ENCODE results near the gene RHBG. TPM values are rescaled to one million over a fixed set of nuclear protein-coding genes. Genes with fewer than 3 reads are reported as not detected.

RHBG gene, protein sequence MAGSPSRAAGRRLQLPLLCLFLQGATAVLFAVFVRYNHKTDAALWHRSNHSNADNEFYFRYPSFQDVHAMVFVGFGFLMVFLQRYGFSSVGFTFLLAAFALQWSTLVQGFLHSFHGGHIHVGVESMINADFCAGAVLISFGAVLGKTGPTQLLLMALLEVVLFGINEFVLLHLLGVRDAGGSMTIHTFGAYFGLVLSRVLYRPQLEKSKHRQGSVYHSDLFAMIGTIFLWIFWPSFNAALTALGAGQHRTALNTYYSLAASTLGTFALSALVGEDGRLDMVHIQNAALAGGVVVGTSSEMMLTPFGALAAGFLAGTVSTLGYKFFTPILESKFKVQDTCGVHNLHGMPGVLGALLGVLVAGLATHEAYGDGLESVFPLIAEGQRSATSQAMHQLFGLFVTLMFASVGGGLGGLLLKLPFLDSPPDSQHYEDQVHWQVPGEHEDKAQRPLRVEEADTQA
- total RNA-seq (2021; ENCODE audit: unreplicated experiment) (5.7 TPM), Bru-seq, nascent RNA (percentile 48 among the genes with signal in this experiment), BruChase-seq, experiment 1, labeled RNA remaining after a 6-hour chase (percentile 50 among the genes with signal in this experiment), BruChase-seq, experiment 2, labeled RNA remaining after a 2-hour chase (percentile 50 among the genes with signal in this experiment)
- polyA plus RNA-seq (2012) = 2.1 and 3.0 TPM in 2 replicates
- long read RNA-seq, partial matches to known transcripts = 1 of 9 reads
- long read RNA-seq, other reads (novel, unspliced or antisense) = 7 of 9 reads

DNA sequence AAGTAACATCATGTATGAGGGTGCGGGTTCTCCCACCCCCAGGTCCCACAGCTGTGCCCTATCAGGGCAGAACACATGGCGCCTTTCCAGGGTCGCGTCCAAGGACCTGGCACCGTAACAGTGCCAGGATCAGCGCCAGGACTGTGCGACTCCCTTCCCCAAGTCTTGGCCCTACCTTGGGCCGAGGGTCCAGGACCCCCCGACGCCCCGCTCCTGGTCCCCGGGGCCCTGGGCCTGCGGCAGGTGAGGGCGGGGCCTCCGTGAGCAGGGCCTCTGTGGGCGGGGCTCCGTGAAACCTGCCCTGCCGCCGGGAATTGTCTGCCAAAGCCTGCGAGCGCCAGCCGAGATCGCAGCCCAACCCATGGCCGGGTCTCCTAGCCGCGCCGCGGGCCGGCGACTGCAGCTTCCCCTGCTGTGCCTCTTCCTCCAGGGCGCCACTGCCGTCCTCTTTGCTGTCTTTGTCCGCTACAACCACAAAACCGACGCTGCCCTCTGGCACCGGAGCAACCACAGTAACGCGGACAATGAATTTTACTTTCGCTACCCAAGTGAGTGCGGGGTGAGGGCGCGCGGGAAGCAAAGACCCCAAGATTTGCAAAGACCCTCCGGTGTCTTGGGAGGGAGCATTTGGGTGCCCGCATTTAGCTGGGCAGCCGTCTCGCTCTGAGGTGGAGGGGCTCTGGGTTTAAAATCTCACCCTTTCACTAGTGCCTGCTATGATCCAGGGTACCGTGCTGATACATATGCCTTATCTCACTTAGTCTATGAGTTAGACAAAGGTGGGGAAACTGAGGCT lies at the start of gene RHBG:
Gene RHBG (plus strand): TSS at position 323 of the 796 bp plus-strand sequence. CDS start 39 bp downstream, at position 362.
- peak within 1 kb of the TSS; percentile 74 for H3K9ac ChIP-seq (ENCODE audit: low read length)
- no peaks in the 10 kb centered on the region for H3K27me3 ChIP-seq (ENCODE audit: insufficient read depth, low read length)
- peak; percentile 93 for ATAC-seq
- H3K4me1 ChIP-seq (ENCODE audit: control insufficient read depth in 1 of 2, insufficient read depth in 2 of 2, low read length in 2 of 2) = peaks cover 17 to 28% of the 10 kb centered on the region in 2 experiments
- no peaks in the 10 kb centered on the region for H3K9me3 ChIP-seq (ENCODE audit: control insufficient read depth in 1 of 2, insufficient read depth in 1 of 2, low read depth in 1 of 2, low read length in 2 of 2)
- ChIA-PET RAD21 (ENCODE audit: low non-redundant PET in 1 of 2, low total read pairs in 2 of 2, uncharacterized antibody in 2 of 2, unreplicated experiment in 2 of 2) (no interaction called here), CTCF (no interaction called here), POLR2A (no interaction called here)
- H3K27ac ChIP-seq (ENCODE audit: low read depth, low read length) = peak within 1 kb of the TSS; percentile 57
- H3K79me2 ChIP-seq (ENCODE audit: insufficient read depth, low read length) = no peaks in the 10 kb centered on the region
- intact Hi-C loops (cut with micrococcal nuclease) = no loop called here
- H3K9me2 ChIP-seq (ENCODE audit: insufficient read depth) = no peaks in the 10 kb centered on the region
- no peaks in the 10 kb centered on the region for H4K20me1 ChIP-seq (ENCODE audit: insufficient read depth)
- TSS peak; percentile 60 for BruUV-seq (replicated peaks)
- DNase-seq (ENCODE audit: low read depth, low spot score) = no peak
- peak within 1 kb of the TSS; percentile 64 to 66 for H3K4me3 ChIP-seq (replicated peaks in 1 of 2; ENCODE audit: low read depth in 1 of 2, low read length in 2 of 2)
- peak within 1 kb of the TSS; percentile 77 for H2AFZ ChIP-seq (ENCODE audit: low read depth, low read length, poor library complexity, severe bottlenecking)
- H3K4me2 ChIP-seq (ENCODE audit: low read length) = peak within 1 kb of the TSS; percentile 83
- H3K36me3 ChIP-seq (ENCODE audit: control insufficient read depth in 1 of 2, insufficient read depth in 2 of 2, low read length in 2 of 2) = no peaks in the 10 kb centered on the region
- TF ChIP-seq POLR2AphosphoS5 (IDR thresholded peaks at IDR 0.05; ENCODE audit: low read depth, low read length) (peak; percentile 91), RAD21 (IDR thresholded peaks at IDR 0.05; ENCODE audit: low read depth) (no peak), SP1 (IDR thresholded peaks at IDR 0.05; ENCODE audit: low read depth) (no peak), SIN3A (IDR thresholded peaks at IDR 0.05; ENCODE audit: low read depth) (peak; percentile 38; the same call in 1 of the 2 replicates), EZH2phosphoT487 (IDR thresholded peaks at IDR 0.05; ENCODE audit: borderline replicate concordance) (no peak), JUND (IDR thresholded peaks at IDR 0.05) (no peak), TCF7L2 (IDR thresholded peaks at IDR 0.05; ENCODE audit: borderline replicate concordance, extremely low read depth, insufficient read depth, insufficient read length) (no peak), ELF1 (IDR thresholded peaks at IDR 0.05; ENCODE audit: borderline replicate concordance, low read depth) (no peak), ZFX (IDR thresholded peaks at IDR 0.05) (peak; percentile 56)
- TF ChIP-seq, protein P1, sequence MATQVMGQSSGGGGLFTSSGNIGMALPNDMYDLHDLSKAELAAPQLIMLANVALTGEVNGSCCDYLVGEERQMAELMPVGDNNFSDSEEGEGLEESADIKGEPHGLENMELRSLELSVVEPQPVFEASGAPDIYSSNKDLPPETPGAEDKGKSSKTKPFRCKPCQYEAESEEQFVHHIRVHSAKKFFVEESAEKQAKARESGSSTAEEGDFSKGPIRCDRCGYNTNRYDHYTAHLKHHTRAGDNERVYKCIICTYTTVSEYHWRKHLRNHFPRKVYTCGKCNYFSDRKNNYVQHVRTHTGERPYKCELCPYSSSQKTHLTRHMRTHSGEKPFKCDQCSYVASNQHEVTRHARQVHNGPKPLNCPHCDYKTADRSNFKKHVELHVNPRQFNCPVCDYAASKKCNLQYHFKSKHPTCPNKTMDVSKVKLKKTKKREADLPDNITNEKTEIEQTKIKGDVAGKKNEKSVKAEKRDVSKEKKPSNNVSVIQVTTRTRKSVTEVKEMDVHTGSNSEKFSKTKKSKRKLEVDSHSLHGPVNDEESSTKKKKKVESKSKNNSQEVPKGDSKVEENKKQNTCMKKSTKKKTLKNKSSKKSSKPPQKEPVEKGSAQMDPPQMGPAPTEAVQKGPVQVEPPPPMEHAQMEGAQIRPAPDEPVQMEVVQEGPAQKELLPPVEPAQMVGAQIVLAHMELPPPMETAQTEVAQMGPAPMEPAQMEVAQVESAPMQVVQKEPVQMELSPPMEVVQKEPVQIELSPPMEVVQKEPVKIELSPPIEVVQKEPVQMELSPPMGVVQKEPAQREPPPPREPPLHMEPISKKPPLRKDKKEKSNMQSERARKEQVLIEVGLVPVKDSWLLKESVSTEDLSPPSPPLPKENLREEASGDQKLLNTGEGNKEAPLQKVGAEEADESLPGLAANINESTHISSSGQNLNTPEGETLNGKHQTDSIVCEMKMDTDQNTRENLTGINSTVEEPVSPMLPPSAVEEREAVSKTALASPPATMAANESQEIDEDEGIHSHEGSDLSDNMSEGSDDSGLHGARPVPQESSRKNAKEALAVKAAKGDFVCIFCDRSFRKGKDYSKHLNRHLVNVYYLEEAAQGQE (IDR thresholded peaks at IDR 0.05; ENCODE audit: low read depth) = no peak
- TF ChIP-seq, protein P2, sequence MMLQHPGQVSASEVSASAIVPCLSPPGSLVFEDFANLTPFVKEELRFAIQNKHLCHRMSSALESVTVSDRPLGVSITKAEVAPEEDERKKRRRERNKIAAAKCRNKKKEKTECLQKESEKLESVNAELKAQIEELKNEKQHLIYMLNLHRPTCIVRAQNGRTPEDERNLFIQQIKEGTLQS (IDR thresholded peaks at IDR 0.05) = no peak
- TF ChIP-seq, protein P3, sequence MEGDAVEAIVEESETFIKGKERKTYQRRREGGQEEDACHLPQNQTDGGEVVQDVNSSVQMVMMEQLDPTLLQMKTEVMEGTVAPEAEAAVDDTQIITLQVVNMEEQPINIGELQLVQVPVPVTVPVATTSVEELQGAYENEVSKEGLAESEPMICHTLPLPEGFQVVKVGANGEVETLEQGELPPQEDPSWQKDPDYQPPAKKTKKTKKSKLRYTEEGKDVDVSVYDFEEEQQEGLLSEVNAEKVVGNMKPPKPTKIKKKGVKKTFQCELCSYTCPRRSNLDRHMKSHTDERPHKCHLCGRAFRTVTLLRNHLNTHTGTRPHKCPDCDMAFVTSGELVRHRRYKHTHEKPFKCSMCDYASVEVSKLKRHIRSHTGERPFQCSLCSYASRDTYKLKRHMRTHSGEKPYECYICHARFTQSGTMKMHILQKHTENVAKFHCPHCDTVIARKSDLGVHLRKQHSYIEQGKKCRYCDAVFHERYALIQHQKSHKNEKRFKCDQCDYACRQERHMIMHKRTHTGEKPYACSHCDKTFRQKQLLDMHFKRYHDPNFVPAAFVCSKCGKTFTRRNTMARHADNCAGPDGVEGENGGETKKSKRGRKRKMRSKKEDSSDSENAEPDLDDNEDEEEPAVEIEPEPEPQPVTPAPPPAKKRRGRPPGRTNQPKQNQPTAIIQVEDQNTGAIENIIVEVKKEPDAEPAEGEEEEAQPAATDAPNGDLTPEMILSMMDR (IDR thresholded peaks at IDR 0.05 in 2 of 3, conservative IDR thresholded peaks at IDR 0.05 in 1 of 3; ENCODE audit: borderline replicate concordance in 1 of 3, insufficient read depth in 1 of 3, low read depth in 2 of 3, low read length in 2 of 3) = no peak
- TF ChIP-seq, protein P4, sequence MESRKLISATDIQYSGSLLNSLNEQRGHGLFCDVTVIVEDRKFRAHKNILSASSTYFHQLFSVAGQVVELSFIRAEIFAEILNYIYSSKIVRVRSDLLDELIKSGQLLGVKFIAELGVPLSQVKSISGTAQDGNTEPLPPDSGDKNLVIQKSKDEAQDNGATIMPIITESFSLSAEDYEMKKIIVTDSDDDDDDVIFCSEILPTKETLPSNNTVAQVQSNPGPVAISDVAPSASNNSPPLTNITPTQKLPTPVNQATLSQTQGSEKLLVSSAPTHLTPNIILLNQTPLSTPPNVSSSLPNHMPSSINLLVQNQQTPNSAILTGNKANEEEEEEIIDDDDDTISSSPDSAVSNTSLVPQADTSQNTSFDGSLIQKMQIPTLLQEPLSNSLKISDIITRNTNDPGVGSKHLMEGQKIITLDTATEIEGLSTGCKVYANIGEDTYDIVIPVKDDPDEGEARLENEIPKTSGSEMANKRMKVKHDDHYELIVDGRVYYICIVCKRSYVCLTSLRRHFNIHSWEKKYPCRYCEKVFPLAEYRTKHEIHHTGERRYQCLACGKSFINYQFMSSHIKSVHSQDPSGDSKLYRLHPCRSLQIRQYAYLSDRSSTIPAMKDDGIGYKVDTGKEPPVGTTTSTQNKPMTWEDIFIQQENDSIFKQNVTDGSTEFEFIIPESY (IDR thresholded peaks at IDR 0.05; ENCODE audit: extremely low read depth, insufficient replicate concordance, low read length) = no peak
- TF ChIP-seq, protein P5, sequence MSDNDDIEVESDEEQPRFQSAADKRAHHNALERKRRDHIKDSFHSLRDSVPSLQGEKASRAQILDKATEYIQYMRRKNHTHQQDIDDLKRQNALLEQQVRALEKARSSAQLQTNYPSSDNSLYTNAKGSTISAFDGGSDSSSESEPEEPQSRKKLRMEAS (IDR thresholded peaks at IDR 0.05) = no peak
